Measurements from ENCODE around the gene APOBEC4.
"Not testable (repeated sequence)": the region's sequence is repeated elsewhere in the genome, so short reads cannot be mapped to it uniquely, and the experiment has no call there.

APOBEC4 gene

GRCh38 chr1:183652547-183653461 lies at the start of gene APOBEC4:
Gene APOBEC4 (minus strand): TSS chr1:183653316. CDS start chr1:183648781, 4,535 bp downstream.
- DNase-seq (ENCODE audit: low read depth) = no peak

GRCh38 chr1:183702813-183703198 lies 49.7 kb upstream of the APOBEC4 start:
- DNase-seq (ENCODE audit: low read depth) = no peak

DNA sequence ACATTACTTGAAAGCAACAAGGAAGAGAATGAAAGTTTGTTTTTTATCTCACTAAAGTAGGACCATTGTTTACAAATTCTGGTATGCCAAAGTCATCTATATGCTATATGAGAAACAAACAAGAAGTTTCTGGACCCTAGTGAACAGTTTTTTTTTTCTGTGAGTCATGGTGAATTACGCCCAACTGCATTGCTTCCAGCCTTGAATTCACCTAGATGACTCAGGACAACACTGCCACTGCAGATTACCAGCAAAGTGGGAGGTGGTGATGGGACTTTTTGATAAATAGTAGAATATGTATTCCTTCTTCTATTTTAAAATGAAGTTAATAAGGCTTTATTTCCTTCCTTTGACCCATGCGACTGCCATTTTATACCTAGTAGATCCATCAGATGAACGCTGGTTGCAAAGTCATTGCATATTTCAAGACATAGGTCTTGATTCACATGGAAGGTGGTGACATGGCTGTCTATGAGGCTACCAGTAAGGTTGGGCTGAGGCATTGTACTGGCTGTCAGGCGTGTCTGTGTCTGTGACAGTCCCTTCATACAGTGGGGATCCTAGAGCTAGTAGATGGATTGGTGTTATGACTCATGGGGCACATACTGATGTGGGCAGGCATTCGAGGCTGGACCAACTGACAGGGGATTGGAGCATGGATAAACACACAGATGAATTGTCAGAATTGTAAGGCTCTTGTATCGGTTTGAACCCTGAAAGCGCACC lies 49.1 kb upstream of the APOBEC4 start:
- no peak for DNase-seq (ENCODE audit: low read depth)

GRCh38 chr1:183699616-183700160 lies 46.6 kb upstream of the APOBEC4 start:
- no peak for DNase-seq (ENCODE audit: low read depth)

GRCh38 chr1:183697814-183698590 lies 44.9 kb upstream of the APOBEC4 start:
- no peak for DNase-seq (ENCODE audit: low read depth)

- no peak for DNase-seq (ENCODE audit: low read depth)
Measured at GRCh38 chr1:183696981-183697380, 43.9 kb upstream of the APOBEC4 start.

- DNase-seq (ENCODE audit: low read depth) = no peak
Measured at GRCh38 chr1:183694755-183695154, 41.6 kb upstream of the APOBEC4 start.

- no peak for DNase-seq (ENCODE audit: low read depth)
Measured at GRCh38 chr1:183694066-183694465, 41.0 kb upstream of the APOBEC4 start.

DNA sequence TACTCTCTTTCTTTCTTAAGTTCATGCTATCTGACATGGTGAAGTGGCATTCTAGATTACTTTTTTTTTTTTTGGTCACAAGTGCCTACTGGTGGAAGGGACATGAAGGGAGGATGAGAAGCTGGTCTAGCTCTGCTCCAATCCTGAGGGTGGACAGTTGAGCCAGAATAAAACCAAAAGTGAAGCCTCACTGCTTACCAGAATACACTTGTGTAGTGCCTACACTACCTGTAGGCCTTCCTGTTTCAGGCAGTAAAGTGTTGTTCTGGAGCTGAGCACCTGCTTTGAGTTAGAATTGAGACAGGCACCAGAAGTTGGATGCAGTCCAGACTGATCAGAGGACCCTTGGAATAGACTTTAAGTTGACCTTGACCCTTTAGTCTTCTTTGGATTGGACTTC lies 40.4 kb upstream of the APOBEC4 start:
- no peak for DNase-seq (ENCODE audit: low read depth)

- no peak for DNase-seq (ENCODE audit: low read depth)
Measured at GRCh38 chr1:183689762-183690204, 36.7 kb upstream of the APOBEC4 start.

DNA sequence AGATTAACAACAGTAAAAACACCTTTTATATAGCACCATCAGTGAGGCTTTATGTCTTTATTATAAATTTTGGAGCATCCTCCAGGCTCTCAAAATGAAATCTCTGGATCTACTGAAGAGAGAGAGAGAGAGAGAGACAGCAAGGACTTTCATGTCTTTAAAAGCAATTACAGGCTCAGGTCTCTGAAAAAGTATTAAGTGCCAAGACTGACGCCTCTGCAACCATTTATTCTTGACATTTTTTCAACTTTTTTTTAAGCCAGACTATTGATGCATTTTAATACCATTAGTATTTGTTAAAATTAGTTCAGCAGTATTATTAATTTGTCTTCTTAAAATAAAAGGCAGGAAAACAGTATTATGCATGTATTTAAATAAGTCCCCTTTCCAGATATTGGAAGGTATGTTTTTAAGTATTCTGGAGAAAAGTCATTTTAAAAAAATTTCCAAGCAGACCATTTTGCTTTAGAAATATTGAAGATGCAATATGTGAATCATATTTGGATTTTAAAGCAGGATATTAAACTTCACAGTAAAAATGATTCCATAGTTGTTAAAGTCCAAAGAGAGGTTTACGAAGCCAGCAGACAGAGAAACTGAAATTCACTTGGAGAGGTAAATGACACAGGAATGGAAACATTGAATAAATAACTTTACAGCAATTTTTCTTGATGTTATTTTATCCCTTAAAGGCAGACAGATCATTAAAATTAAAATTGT lies 35.4 kb upstream of the APOBEC4 start:
- no peak for DNase-seq (ENCODE audit: low read depth)

- no peak for DNase-seq (ENCODE audit: low read depth)
Measured at GRCh38 chr1:183687546-183688304, 34.6 kb upstream of the APOBEC4 start.

- DNase-seq (ENCODE audit: low read depth) = no peak
Measured at GRCh38 chr1:183686229-183686628, 33.1 kb upstream of the APOBEC4 start.

DNA sequence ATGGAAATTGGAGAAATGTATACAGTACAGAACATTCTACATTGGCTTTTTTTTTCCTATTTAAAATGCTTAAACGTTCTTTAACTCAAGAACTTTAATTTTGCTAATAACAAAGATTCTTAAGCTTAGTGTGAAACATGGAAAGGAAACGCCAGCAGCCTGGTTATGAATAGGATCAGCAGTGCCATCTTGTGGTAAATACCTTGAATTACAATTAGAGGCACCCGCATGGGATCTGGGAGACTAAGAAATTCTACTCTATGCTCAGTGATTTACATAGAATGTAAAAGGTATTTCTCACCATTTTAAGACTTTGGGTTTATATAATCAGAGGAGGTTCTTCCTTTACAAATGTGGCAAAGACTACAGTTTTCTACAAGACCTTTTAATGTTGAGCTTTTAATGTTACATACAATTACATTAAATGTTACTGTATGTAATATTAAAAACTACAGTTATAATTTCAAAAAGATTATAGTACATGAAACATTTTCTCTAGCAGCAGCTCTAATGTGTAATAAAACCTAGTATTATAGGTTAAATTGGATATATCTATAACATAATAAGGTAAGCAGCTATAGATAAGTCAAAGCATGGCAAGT lies 32.1 kb upstream of the APOBEC4 start:
- DNase-seq (ENCODE audit: low read depth) = no peak

GRCh38 chr1:183679363-183679762 lies 26.2 kb upstream of the APOBEC4 start:
- DNase-seq (ENCODE audit: low read depth) = not testable (repeated sequence)

GRCh38 chr1:183678819-183679218 lies 25.7 kb upstream of the APOBEC4 start:
- no peak for DNase-seq (ENCODE audit: low read depth)

GRCh38 chr1:183676586-183677189 lies 23.6 kb upstream of the APOBEC4 start:
- DNase-seq (ENCODE audit: low read depth) = no peak

DNA sequence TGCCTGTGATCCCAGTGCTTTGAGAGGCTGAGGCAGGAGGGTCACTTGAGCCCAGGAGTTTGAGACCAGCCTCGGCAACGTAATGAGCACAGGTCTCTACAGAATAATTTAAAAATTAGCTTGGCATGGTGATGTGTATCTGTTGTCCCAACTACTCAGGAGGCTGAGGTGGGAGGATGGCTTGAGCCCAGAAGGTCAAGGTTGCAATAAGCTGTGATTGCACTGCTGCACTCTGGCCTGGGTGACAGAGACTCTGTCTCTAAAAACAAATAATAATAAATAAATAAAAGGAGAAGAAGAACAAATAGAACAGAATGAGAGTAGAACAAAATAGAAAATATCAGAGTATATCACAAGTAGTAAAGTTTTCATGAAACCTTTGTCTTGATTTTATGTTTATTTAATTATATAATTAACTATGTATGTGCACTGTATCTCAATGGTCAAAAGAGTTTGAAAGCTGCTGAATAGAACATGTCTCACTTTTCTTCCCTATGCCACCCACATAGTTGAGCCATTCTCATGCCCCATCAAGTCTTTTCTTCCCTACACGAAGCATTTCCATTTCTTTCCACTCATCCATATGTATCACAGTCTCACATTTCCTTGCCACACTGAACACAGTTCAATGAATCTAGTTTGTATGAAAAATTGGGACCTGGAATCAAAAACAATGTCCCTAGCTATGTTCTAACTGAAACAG lies 22.9 kb upstream of the APOBEC4 start:
- DNase-seq (ENCODE audit: low read depth) = no peak

DNA sequence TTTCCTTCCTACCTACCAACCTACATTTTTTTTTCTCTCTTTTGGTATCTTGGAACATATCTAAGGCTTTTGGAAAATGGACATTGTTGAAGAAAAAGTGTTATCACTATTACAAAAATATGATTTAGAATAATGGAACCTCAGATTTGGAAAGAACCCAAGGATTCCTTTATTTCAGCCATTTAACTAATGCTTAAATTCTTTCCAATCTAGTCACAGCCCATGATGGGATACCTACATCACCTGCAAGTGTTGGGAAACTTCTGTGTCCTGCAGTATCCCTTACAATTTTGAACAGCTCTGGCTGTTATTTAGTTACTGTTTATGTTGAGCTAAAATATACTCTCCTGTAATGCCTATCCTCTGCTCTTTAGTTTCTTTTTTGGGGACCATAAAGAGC lies 22.3 kb upstream of the APOBEC4 start:
- DNase-seq (ENCODE audit: low read depth) = no peak
